HG02571 (cell line): ENCODE measurements around the gene CDYL.
A peak's percentile ranks its signal among the peaks of the same experiment; 100 is the strongest.

Source experiments
- ATAC-seq: cut with Tn5 transposase; IDR thresholded peaks from one replicate; pipeline ENCODE4 v1.9.1; 2021; ENCODE audit warnings: mild to moderate bottlenecking, moderate library complexity; ENCODE audit not compliant: unreplicated experiment

Gene CDYL

GRCh38 chr6:4904461-4905025, 128.3 kb downstream of the CDYL start:
- no peak for ATAC-seq

- ATAC-seq: no peak
These were observed 129.6 kb downstream of the CDYL start for GRCh38 chr6:4905826-4906225.

- ATAC-seq: peak; percentile 49
These were observed 130.4 kb downstream of the CDYL start for GRCh38 chr6:4906293-4907276.

DNA sequence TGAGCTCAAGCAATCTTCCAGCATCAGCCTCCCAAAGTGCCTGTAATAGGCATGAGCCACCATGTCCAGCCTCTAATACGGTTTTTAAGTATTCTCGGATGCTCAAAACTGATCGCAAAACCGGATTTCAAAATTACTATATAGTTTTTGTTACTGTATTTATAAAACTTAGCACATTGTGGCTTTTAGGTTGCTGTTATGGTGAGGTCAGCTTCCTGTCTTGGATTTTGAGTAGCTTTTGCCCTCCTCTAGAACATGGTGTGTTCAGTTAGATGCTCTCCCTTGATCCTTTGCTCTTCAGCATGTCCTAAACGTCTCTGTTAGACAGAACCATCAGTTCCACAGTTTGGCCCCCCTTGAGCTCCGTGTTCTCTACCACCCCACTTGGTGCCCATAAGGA, 131.4 kb downstream of the CDYL start:
- no peak for ATAC-seq

GRCh38 chr6:4908062-4908461, 131.9 kb downstream of the CDYL start:
- ATAC-seq: no peak

DNA sequence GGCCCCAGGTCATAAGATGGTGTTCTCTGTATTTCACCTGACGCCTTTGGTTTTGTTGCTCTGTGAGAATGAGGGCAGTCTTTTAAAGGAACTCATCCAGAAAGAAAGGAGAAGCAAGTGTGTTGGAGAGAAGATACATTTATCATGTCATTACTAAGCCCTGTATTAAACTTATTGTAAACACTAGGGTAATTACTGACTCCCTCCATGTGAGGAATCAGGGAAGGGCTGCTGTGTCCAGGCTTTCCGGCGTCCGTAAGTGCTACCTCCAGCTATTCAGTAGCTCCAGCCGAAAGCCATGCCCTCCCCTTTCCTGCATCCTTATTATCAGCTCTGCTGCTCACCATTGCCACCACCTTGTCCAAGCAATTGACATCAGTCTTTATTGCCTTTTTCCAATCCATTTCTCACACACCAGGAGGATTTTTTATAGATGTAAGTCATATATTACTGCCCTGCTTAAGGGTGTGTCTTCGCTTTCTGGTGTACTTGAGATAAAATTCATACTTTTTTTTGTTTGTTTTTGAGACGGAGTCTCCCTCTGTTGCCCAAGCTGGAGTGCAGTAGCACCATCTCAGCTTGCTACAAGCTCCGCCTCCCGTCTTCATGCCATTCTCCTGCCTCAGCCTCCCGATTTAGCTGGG, 133.0 kb downstream of the CDYL start:
- ATAC-seq: no peak

GRCh38 chr6:4910037-4910760, 134.0 kb downstream of the CDYL start:
- no peak for ATAC-seq

- ATAC-seq: no peak
These were observed 136.4 kb downstream of the CDYL start for GRCh38 chr6:4912559-4912958.

DNA sequence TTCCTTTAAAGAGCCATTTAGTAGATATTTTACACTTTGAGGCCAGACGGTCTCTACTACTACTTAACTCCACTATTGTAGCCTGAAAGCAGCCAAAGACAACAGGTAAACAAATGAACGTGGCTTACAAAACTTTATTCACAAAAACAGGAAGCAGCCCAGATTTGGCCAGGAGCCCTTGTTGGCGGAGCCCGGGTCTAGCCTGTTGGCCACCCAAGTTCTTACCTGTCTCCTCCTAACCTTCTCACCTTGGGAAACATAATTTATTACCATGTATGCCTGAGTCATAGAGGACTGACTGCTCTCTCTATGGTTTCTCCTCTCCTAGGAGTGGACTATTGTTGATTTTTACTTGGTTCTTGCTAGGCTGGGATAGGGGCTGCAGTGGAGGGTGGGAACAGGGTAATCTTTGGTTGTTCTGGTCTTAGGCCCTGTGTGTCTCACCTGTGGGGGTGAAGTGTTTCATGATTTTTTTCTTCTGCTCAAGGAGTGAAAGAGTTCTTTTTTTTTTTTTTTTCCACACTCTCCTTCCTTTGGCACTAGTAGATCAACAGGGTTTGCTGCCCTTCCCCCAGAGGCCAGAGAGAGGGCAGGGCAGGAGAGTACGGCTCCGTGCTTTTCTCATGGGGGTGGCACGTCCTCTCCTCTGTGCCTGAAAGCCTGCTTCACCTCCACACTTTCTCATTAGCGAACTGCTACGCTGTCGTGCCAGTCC, 137.7 kb downstream of the CDYL start:
- no peak for ATAC-seq

DNA sequence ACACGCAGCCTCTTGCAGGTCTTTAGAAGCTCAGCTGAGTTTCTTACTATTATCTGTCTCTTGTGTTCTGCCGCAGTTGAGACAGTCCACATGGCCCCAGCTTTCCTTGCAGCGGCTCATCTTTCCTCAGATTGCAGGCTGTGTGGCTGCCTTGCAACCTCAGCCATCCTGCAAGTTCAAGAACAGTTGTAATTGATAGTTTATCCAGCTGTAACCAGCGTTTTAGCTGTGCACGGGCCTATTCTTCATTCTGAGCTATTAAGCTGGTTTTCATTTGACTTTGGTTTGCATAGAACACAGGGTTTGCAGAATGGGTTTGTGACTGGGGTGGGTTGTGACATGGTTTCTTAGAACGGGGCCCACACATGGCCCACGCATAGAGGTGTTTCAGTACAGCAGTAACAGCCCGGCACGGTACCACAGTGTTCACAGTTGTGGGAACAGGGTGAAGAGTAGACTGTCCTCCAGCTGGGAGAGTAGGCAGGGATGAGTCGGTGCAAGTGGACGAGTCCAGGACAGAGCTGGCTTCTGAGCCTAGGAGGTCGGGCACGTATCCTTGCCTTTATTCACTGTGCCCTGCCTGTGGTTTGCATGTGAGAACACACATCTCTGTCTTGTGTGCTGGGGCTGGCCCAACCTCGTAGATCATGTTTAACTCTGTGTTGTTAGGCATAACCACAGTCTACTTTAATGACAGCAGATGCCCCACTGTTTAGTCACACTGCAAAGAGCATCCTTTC, 138.4 kb downstream of the CDYL start:
- ATAC-seq: no peak

GRCh38 chr6:4916954-4917561, 140.9 kb downstream of the CDYL start:
- no peak for ATAC-seq

DNA sequence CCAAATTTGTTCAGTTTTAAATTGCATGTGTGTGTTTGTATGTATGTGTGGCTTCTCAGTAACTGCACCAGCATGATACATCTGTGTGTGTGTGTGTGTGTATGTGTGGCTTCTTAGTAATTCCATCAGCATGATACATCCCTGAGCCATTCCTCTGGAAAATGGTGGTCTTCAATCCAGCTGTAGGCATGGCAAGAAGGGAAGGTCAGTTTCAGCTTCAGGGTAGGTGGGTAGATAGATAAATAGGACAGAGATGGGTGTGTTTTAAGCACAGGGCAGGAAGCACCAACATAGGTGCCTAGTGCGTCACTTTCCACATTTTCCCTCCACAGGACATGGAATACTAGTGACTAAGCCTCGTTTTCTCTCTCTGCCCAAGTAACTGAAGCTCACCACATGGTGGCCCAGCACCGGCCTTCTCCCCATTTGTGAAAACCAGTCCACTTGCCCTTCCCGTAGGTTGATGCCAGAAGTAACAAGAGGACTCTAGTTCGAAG, 144.8 kb downstream of the CDYL start:
- ATAC-seq: no peak

DNA sequence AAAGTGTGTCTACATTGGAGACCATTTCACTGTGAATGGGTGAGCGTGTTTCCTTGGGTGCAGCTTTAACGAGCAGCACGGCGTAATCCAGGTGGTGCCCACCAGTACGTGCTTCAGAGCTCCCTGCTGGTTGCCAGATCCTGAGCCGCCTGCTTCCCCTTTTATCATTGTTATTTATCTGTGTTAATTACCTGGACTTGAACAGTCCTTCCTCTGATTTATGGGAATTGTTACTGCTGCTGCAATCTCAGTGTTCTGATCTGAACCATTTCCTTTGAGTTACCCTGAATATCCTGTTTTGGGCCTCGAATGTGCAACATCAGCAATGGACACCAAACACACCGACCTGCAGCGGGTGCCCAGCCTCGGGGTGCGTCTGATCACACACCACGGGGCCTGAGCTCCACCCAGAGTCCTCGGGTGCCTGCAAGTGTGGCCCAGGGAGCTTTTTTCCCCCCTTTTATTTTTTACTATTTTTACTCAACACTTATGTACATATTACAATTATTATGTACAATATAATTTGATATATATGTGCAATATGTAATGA, 146.4 kb downstream of the CDYL start:
- no peak for ATAC-seq

DNA sequence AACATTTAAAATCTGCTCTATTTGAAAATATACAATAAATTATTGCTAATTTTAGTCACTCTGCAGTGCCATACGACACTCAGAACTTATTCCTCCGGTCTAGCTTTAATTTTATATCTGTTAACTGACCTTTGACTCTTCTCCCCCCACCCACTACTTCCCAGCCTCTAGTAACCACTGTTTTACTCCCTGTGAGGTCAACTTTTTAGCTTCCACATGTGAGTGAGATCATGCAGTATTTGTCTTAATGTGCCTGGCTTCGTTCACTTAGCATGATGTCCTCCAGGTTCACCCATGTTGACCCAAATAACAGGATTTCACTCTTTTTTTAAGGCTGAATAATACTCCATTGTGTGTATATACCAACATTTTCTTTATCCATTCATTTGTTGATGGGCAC, 146.9 kb downstream of the CDYL start:
- ATAC-seq: no peak

- ATAC-seq: no peak
These were observed 148.6 kb downstream of the CDYL start for GRCh38 chr6:4924661-4925271.

DNA sequence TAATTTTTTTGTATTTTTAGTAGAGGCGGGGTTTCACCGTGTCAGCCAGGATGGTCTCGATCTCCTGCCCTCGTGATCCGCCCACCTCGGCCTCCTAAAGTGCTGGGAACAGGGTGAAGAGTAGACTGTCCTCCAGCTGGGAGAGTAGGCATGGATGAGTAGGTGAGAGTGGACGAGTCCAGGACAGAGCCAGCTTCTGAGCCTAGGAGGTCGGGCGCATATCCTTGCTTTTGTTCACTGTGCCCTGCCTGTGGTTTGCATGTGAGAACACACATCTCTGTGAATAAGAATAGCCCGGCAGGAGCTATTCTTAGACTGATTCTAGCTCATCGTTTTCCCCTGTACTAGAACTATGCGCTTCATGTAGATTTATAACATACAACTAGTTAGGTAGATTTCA, 149.4 kb downstream of the CDYL start:
- no peak for ATAC-seq

GRCh38 chr6:4928426-4928825, 152.2 kb downstream of the CDYL start:
- no peak for ATAC-seq

- ATAC-seq: no peak
These were observed 153.0 kb downstream of the CDYL start for GRCh38 chr6:4929097-4929718.
